ENCODE data around the gene SEC11A.
"Not testable (repeated sequence)": the region's sequence is repeated elsewhere in the genome, so short reads cannot be mapped to it uniquely, and the experiment has no call there.

- TF ChIP-seq, protein P1, sequence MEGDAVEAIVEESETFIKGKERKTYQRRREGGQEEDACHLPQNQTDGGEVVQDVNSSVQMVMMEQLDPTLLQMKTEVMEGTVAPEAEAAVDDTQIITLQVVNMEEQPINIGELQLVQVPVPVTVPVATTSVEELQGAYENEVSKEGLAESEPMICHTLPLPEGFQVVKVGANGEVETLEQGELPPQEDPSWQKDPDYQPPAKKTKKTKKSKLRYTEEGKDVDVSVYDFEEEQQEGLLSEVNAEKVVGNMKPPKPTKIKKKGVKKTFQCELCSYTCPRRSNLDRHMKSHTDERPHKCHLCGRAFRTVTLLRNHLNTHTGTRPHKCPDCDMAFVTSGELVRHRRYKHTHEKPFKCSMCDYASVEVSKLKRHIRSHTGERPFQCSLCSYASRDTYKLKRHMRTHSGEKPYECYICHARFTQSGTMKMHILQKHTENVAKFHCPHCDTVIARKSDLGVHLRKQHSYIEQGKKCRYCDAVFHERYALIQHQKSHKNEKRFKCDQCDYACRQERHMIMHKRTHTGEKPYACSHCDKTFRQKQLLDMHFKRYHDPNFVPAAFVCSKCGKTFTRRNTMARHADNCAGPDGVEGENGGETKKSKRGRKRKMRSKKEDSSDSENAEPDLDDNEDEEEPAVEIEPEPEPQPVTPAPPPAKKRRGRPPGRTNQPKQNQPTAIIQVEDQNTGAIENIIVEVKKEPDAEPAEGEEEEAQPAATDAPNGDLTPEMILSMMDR (conservative IDR thresholded peaks at IDR 0.05), result not testable (repeated sequence)
- not testable (repeated sequence) for TF ChIP-seq ZFX (IDR thresholded peaks at IDR 0.05)
Observed at GRCh38 chr15:84751721-84752120, 35.8 kb upstream of the SEC11A start.

All from C4-2B (cell line).